GM18505 (cell line): ENCODE data around the gene LMO4.

ENCODE experiments used
- ATAC-seq: cut with Tn5 transposase; IDR thresholded peaks from one replicate; pipeline ENCODE4 v1.9.1; 2021; ENCODE audit not compliant: unreplicated experiment
- POLR2A ChIP-seq: IDR thresholded peaks from 4 replicates; pipeline ENCODE4 v1.6.1; 2011; ENCODE audit warnings: borderline replicate concordance; ENCODE audit not compliant: insufficient read depth, insufficient read length; ENCODE audit errors: extremely low read depth

The LMO4 gene

DNA sequence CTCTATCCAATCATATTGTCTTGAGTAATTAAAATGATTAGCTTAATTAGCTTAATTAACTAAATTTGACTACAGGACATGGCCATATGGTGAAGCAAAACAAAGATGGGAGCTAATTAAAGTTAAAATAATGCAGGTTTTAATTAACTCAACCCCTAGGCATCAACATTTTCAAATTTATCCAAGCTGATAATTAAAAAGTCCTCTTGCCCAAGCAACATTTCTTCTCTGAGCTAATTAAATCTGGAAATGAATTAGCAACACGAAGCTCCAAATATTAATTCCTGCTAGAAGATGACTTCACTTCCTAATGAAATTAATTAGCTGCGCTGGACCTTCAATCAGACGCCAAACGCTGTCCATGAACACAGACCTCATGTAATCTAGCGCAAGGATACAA is 27.9 kb downstream of the LMO4 start:
- no peak for ATAC-seq

GRCh38 chr1:87358219-87358618 is 29.5 kb downstream of the LMO4 start:
- no peak for ATAC-seq

More for the DNA sequence above, 27.9 kb downstream of the LMO4 start:
- TF ChIP-seq POLR2A, result no peak

GRCh38 chr1:87359586-87359985 is 30.9 kb downstream of the LMO4 start:
- no peak for ATAC-seq
- TF ChIP-seq POLR2A, result no peak

More at GRCh38 chr1:87358219-87358618, 29.5 kb downstream of the LMO4 start:
- no peak for TF ChIP-seq POLR2A

- ATAC-seq, result no peak
- TF ChIP-seq POLR2A, result no peak
Observed at GRCh38 chr1:87362063-87362833, 33.6 kb downstream of the LMO4 start.

GRCh38 chr1:87362834-87363426 is 34.2 kb downstream of the LMO4 start:
- no peak for ATAC-seq
- TF ChIP-seq POLR2A, result no peak

DNA sequence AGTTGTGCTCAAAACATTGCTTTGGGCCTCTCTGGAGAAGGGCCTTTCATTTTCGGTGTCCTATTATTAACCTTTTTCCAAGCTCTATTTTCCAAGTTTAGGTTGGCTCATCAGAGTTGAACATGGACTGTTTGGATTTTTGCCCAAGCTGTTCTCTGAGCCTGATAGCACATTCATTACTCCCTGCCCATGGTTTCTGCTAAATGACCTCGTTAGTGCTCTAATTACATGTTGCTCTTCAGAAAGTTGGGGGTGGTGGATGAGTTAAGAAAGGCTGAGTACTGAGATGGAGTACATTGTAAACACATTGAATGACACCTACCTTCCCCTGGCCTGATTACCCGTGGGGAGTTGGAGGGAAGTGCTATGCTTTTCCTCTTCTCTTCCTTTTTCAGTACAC is 38.9 kb downstream of the LMO4 start:
- no peak for ATAC-seq
- no peak for TF ChIP-seq POLR2A

- TF ChIP-seq POLR2A, result no peak
- ATAC-seq, result no peak
Observed at GRCh38 chr1:87368907-87369306, 40.2 kb downstream of the LMO4 start.

DNA sequence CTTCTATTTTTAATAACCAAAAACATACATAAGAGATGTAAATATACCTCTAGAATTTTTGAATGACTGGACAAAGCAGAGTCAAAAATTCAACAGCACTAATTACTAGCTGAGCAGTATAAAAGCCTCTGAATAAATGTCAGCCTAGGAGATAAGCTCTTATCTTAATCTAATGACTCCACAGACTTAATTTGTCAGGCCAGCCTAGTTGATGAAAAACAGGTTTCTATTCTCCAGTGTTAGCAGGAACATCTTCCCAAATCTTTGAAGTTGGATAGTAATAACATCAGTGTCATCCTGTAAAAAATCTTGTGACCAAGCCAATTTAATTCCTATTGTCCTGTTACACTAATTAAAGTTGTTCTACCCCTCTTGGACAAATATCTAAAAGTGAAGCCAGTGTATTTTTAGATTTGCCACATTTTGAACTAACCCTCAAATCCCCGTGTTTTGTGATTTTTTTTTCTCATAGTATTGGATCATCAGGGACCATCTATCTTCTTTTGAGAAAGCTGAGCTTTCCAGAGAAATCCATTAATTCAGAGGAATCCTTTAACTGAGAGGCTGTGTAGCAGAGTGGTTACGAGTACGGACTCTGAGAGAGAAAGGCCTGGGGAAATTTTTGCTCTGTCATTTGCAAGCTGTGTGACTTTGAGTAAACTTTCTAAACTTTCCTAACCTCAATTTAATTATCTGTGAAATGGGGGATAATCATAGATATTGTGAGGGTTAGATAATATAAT is 41.2 kb downstream of the LMO4 start:
- no peak for TF ChIP-seq POLR2A
- no peak for ATAC-seq

DNA sequence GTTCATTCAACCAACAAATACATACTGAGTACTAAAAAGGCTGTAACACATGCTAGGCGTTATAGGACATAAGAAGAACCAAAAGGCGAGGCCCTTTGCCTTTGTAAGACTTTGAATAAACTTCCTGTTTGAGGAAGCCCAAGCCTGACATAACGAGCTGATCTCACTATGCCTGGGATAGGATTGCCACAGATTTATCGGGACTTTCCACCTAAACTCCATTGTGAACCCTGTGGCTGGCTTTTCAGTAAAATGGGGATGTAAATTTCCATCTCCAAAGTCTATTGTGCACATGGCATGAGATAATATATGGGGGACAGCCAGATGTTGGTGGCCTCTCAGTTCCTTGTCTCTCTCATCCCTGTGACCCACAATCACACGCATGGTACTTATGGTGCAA is 41.9 kb downstream of the LMO4 start:
- no peak for ATAC-seq

GRCh38 chr1:87379306-87379705 is 50.6 kb downstream of the LMO4 start:
- no peak for ATAC-seq
- no peak for TF ChIP-seq POLR2A

More for the DNA sequence above, 41.9 kb downstream of the LMO4 start:
- TF ChIP-seq POLR2A, result no peak

DNA sequence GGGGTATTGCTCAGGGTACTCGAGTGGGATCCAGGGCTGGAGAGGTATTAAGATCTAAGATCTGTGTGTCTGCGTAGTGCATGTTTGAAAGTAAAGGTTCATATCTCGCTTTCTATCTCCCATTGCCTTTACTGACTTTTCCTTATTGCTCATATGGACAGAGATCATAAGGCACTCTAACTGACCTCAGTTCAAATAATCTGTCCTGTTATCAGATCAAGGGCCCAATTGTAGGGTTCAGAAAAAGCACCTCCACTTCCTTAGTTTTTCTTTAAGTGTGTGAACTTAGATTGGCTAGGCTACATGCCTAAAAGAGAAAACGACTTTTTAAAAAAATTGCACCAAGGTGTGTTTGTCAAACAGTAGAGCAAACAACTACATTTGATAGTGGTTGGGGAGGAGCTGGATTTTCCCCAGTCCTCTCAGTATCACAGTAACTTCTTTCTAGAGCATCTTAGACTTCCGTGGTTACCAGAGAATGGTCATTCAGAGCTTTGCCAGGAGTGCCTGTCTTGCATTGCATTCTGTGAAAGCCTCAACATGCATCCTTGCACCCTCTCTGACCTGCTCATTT is 57.6 kb downstream of the LMO4 start:
- no peak for TF ChIP-seq POLR2A
- ATAC-seq, result no peak

DNA sequence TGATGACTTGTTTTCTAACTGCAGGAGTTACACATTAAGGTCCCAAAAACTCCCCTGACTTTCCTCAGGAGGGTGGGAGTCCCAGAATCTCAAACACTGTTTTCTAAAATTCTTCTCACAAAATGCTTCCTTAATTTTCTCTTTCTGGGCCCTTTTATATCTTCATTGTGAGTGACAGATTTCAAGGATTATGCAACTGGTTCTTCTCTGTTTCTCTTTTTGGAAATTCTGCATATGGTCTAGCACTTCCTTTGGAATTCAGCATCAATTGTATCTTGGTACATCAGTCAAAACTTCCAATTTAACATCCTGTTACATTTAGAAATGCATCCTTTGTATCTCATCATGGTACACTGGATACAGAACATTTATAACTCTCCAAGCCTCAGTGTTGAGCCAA is 59.7 kb downstream of the LMO4 start:
- no peak for TF ChIP-seq POLR2A
- ATAC-seq, result no peak

GRCh38 chr1:87389011-87389410 is 60.3 kb downstream of the LMO4 start:
- no peak for ATAC-seq

More at GRCh38 chr1:87389011-87389410, 60.3 kb downstream of the LMO4 start:
- no peak for TF ChIP-seq POLR2A
